Hematopoietic multipotent progenitor cell (in vitro differentiated cells): Measurements from ENCODE around the gene KCNK1. TPM values are rescaled to one million over a fixed set of nuclear protein-coding genes. Genes with fewer than 3 reads are reported as not detected.
"Not testable (repeated sequence)": the region's sequence is repeated elsewhere in the genome, so short reads cannot be mapped to it uniquely, and the experiment has no call there.

ENCODE experiments used
- DNase-seq, 3 donors: peaks; one replicate each; pipeline ENCODE4 v3.0.0-alpha.2; 2011 to 2015; ENCODE audit warnings: low read depth in 2 of 3, low spot score in 2 of 3
- total RNA-seq: library from RNA; depleted of rRNA; stranded (reverse); fragments of >200 nt; gene quantifications from one replicate; pipeline ENCODE4 v1.2.3, GENCODE V29; 2012

The KCNK1 gene
- total RNA-seq, 1 donor: under 0.01 TPM

GRCh38 chr1:233664804-233665574, 51.1 kb downstream of the KCNK1 start:
- DNase-seq: no peak

GRCh38 chr1:233665575-233666270, 51.8 kb downstream of the KCNK1 start:
- no peak for DNase-seq

DNA sequence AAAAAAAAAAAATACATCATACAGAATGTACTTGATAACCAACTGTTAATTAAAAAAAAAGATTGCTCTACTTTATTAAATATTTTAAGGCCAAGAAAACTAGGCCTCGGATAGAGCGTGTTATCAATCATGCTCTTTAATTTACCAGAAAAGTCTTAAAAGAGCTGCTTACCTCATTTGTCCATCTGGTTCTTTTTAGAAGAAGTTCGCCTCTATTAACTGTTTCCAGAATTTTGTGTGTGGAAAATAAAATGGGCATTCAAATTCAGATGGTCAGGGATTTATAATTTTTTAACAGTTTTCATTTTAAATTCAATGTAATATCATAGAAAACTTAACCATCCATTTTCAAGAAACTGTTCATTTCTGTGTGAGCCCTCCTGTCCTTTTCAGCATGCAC, 53.8 kb downstream of the KCNK1 start:
- DNase-seq: no peak

- DNase-seq: no peak
Measured at GRCh38 chr1:233668146-233668724, 54.3 kb downstream of the KCNK1 start.

GRCh38 chr1:233668725-233669294, 54.9 kb downstream of the KCNK1 start:
- DNase-seq: no peak

GRCh38 chr1:233670363-233670762, 56.5 kb downstream of the KCNK1 start:
- not testable (repeated sequence) for DNase-seq

DNA sequence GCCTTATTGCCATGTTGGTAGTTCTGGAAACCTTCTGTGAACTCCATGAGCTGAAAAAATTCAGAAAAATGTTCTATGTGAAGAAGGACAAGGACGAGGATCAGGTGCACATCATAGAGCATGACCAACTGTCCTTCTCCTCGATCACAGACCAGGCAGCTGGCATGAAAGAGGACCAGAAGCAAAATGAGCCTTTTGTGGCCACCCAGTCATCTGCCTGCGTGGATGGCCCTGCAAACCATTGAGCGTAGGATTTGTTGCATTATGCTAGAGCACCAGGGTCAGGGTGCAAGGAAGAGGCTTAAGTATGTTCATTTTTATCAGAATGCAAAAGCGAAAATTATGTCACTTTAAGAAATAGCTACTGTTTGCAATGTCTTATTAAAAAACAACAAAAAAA, 57.4 kb downstream of the KCNK1 start:
- no peak for DNase-seq

DNA sequence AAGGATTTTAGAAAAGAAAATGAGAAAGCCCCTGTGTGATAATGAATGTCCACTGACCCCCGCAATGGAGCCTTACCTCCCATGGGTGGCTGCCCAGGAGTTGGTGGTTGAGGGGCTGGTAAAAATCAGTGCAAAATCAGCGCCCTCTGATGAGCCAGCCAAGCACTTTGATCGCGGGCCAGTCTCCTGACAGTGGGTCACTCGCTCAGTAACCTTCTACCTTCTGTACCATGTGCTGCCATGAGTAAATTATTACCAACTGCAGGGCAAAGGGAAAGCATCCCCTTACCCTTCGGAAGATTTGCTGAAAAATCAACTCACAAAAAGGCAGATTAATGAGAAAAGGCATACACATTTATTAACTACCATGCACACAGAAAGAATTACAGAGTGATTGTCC, 58.8 kb downstream of the KCNK1 start:
- DNase-seq: no peak

DNA sequence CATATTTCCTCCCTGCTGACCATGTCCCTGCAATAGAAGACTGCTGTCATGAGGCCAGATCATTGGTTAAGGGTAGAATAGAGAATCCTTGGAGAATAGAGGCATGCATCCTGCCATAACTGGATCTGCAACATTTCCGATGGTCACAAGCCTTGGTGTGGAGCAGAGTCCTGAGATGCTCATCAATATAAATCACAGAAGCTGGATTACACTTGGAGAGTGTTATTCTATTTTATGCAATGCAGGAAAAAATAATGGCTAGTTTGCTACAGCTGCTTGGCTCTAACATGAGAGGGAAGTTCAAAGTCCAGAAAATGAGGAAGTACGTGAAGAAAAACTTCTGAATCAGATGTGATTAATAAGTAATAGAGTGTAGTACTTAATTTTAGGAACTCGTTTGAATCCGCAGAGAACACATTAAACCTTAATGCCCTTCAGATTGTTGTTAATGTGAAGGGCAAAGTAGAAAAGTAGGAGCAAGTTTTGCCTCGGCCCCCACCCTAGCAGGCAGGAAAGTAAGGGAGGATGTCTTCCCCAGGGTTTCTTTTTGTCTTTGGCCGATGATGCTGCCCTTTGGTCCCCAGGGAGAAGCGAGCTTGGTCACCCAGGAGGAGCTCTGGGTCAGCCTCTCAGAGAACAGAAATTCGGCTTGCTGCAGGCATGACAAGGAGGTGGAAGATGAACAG, 59.5 kb downstream of the KCNK1 start:
- DNase-seq: no peak

DNA sequence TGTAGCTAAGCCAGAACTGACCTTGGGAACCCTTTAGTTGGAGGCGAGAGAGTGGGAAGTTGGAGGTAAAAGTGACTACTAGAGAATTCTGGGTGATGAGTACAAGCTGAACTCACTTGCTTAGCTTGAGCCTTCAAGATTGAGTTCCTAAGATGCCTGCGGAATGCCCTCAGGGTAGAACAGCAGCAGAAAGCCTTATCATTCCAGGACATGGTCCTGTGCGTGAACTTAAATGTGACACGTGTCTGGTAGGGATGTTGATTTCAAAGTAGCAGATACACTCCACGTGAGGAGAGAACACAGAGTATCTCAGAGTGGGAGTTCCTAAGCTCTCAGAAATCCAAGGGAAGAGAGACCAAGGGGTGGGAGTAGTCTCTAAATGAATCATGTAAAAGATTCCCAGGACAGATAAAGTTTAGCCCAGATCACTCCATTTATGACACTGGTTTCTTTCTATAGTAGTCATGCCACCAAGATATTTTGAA, 60.1 kb downstream of the KCNK1 start:
- no peak for DNase-seq

DNA sequence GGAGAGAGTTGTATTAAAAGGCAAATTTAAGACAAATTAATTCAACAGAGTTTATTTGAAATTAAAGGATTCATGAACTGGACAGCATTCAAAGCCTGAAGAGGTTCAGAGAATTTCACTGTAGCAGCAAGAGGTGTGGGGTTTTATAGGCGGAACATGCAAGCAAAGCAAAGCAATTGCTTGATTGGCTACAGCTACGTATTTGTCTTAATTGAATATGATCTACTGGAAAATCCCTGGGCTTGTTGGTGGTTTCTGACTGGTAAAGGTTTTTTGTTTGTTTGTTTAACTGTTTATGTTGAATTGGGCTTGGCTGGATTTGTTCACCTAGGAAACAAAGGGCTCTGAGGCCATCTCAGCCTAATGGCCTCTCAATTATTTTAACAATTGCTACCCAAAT, 61.5 kb downstream of the KCNK1 start:
- no peak for DNase-seq

- DNase-seq: no peak
Measured at GRCh38 chr1:233675893-233676292, 62.0 kb downstream of the KCNK1 start.

DNA sequence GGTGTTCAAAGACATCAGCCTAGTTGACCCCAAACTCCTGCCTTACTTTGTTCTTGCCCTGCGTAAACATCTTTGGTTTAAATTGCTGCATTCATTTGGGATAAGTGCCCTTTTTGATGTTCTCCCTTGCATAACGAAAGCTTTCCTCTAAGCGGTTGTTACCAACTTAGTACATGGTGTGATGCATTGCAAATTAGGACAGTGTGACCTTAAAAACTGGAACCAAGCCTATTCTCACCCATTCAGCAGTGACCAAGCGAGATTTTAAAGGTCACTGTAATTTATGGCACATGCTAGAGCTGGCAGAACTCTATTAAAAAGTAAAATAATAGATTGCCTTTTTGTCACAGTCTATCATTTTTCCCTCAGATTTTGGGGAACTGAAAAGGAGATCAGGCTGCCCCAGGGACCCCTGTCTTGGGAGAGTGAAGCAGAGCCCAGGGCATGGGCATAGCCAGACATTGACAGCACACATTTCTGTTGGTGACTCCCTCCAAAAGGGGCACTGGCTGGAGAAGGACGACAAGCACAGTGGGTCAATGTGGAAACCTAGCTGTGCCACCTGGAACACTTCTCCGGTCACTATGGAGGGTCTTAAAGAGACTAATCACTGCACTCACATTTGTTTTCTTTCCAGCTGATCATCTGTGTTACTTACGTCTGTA, 63.9 kb downstream of the KCNK1 start:
- no peak for DNase-seq

GRCh38 chr1:233679030-233679429, 65.1 kb downstream of the KCNK1 start:
- DNase-seq: no peak

DNA sequence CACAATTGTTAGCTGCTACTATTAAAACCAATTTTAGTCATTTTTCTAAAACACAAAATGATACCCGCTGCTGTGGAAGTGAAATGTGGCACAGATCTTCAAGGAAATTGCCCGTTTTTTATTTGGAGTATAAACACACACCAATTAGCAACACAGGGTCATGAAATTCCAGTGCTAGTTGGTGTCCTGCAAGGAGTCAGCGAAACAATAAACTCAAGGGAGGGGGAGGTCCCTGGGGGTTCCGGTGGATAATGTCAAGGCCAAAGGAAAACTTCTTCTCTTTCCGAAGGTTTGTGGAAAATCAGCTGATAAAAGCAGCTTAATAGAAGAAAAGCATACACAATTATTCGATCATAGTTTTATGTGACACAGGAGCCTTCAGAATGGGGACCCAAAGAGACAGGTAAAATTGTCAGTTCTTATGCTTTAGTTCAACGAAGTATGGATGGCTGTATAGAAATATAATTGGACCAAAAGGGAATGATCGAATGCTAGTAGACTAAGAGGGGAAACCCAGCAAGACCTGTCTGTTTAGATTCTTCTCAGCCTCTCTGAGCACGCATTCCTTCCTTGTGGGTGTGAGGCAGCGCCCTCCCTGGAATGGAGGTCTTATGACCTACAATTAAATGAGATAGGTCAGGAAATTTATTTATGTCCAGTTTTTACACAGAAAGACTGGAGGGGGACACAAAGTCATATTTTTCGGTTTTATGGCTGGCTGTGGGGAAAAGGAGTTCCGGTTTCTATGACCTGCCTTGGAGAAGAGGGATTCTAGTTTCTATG, 65.9 kb downstream of the KCNK1 start:
- DNase-seq: no peak

DNA sequence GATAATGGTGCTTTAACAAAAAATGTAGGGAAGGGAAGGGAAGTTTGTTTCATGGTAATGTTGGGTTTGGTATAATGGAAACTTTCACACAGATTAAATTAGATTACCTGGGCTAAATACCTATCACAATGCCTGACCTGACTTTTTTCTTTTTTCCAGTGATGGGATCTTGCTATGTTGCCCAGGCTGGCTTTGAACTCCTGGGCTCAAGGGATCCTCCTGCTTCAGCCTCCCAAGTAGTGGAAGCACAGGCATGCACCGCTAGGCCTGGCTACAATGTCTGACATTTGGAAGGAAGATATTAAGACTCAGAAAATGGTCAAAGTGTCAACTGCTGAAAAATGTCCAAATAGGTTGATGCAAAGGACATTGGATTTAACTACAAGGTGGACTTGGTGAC, 67.4 kb downstream of the KCNK1 start:
- no peak for DNase-seq

DNA sequence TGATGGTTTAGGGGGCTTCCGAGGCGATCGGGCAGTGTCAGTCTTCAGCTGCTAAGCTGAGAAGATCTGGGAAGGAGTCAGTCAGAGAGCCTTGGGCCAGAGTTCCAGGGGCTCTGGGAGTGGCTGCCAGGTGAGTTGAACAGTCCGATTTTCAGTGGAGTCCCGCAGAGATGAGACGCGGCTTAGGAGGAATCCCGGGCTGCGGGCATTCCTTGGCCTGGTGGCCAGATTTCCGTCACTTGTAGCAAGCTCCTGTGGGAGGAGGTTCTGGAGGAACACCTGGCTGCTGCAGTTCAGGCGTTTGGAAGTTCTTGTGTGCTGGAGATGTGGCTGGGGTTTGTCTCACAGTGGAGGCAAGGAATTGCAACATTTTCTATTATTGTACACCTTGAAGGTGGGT, 72.7 kb downstream of the KCNK1 start:
- DNase-seq: not testable (repeated sequence)

DNA sequence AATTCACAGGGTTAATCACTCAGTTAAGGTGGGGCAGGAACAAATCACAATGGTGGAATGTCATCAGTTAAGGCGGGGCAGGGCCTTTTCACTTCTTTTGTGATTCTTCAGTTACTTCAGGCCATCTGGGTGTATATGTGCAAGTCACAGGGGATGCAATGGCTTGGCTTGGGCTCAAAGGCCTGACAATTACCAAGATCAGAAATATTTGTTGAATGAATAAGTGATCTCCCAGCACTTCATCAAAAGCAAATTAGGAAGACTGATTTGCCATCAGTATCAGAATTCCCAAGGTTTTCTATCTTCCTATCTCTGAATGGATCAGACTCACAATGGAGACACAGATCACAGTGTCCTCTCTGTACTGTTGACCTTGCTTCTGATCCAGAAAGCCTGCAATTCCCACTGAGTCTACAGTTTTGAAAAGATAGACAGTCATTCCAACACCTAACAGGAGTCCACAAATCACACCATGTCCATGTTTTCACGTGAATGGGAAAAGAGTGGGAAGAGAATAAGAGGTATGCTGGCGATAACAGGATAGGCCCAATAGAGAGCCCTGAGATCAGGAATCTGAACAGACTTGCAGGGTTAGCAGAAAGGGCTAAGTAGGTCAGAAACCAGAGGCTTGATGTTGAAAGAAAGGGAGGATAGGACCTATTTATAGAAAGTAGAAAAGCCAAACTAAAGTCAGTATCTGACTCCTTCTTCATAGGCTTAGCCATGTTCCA, 75.3 kb downstream of the KCNK1 start:
- no peak for DNase-seq

DNA sequence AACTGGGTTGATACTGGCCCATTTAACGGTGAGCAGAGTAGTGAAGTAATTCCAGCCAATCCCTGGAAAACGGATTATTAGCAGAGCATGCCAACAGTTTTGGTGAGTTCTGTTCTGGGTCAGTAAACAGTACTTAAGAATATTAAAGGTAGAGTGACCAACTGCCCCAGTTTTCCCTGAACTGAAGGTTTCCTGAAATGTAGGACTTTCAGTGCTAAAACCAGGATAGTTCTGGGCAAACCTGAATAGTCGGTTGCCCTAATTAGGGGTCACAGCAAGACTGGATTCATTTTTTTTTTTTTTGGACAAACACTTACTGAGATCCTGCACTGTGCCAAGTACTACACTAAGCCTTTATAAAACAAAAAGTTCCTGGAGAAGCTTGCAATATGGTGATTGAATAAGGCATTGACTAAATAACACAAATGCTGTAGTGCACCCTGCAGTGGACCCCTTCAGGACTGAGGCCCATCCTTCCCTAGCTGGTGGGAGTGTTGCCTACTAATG, 75.9 kb downstream of the KCNK1 start:
- DNase-seq: no peak
